Body of pancreas (tissue), 4 donors: ENCODE results near the gene TENT4A.

Source experiments
- CTCF ChIP-seq, 7 experiments: fragments of 450-650 bp in 4 of 7; fragments of 200-600 bp in 3 of 7; sonication (generic) in 3 of 7; IDR thresholded peaks; one replicate each; pipeline ENCODE4 v1.5.1; 2016 to 2019; ENCODE audit warnings: antibody characterized with exemption in 7 of 7
- POLR2A ChIP-seq, 3 donors: fragments of 450-650 bp; IDR thresholded peaks; one replicate each; pipeline ENCODE4 v1.6.1; 2016; ENCODE audit warnings: antibody characterized with exemption in 3 of 3, mild to moderate bottlenecking in 2 of 3

GRCh38 chr5:6739603-6740002, 26.4 kb downstream of the TENT4A start:
- no peak for TF ChIP-seq POLR2A (IDR thresholded peaks at IDR 0.05)
- no peak for TF ChIP-seq CTCF (IDR thresholded peaks at IDR 0.05)
